ENCODE measurements around the gene SGCG. TPM values are rescaled to one million over a fixed set of nuclear protein-coding genes. Genes with fewer than 3 reads are reported as not detected.

The SGCG gene
- total RNA-seq, 1 donor from 2014 or later = 3.1 TPM

- DNase-seq (ENCODE audit: low spot score) = no peak
Observed at GRCh38 chr13:23323946-23324709, 143.3 kb downstream of the SGCG start.

DNA sequence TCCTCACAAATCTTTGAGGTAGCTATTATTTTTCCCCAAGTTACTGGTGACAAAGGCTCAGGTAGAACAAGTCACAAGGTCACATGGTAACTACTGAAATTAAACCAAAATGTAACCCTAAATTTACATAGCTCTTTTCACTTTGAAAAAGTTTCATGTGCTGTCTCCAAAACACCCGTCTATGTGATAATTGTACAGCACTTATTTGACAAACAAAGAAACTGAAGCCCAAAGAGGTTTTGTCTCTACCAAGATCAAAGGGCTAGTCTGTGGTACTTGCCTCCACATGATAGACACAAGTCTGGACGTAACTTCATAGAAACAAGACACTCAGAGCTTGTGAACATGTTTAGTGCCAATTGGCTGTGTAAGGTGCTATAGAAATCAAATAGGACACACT, 144.4 kb downstream of the SGCG start:
- peak; percentile 9 for DNase-seq (ENCODE audit: low spot score)

- DNase-seq (ENCODE audit: low spot score) = no peak
Observed at GRCh38 chr13:23330356-23330755, 149.6 kb downstream of the SGCG start.

GRCh38 chr13:23339225-23339624, 158.4 kb downstream of the SGCG start:
- DNase-seq (ENCODE audit: low spot score) = no peak

DNA sequence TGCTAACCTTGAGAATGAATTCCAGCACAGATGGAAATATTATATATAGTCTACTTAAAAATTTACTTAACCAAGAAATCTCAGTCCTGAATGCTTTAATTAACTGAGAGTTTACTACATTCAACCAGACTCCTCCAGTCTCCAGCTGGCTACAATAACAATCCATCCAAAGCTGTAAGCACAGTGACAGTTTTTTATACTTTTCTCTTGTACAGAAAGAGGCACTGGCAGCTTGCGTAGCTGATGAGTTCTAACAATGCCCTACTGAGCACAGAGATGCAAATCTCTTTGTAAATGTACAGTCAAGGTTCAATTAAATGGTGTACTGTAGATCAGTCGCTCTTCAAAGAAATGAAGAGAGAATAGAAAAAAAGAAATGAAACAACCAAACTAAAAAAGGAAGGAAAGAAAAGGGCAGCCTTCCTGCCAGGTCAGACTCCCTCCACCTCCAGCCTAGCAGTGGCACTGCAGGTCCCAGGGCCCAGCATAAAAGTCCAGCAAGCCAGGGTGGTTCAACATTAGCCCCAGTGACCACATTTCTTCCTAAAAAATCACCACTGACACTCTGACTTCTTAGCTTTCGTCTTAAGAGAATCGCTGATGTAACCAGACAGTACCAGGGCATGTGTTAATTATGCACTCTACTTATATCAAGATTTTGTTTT, 164.3 kb downstream of the SGCG start:
- DNase-seq (ENCODE audit: low spot score) = no peak

DNA sequence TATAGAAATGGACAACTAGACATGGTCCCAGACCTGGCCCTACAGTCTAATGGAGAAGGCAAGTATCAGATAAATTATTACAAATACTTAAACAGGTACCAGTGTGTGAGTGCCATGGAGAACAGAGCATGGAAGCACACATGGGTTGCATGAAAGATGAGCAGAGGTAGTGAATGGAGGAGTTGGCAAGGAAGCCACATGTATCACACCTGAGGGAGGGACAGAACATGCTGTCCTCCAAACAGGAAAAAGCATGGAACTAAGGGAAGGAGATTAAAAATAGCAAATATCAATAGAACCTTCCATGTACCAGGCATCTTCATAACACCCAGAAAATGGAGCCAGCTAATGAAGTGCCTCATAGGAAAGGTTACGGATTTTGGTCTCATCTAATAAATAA, 166.8 kb downstream of the SGCG start:
- DNase-seq (ENCODE audit: low spot score) = no peak

- DNase-seq (ENCODE audit: low spot score) = peak; percentile 85
Observed at GRCh38 chr13:23348262-23349127, 167.7 kb downstream of the SGCG start.

- no peak for DNase-seq (ENCODE audit: low spot score)
Observed at GRCh38 chr13:23349161-23349897, 168.6 kb downstream of the SGCG start.

DNA sequence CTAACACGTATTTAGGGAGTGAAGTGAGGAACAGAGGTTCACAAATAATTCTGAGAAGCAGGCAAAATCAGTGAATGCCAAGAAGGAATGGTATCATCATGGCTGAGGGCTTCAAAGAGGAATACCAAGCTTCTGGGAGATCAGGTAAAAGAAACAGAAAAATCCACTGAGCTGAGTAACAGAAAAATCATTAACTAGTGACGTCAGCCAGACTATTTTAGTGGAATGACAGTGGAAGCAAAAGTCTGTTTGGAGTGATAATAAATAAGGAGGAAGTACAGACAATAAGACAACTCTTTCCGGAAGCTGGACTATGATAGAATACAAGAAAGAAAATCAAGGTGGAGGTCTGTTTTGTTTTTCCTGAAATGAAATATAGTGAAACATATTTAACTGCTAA, 169.2 kb downstream of the SGCG start:
- DNase-seq (ENCODE audit: low spot score) = no peak

DNA sequence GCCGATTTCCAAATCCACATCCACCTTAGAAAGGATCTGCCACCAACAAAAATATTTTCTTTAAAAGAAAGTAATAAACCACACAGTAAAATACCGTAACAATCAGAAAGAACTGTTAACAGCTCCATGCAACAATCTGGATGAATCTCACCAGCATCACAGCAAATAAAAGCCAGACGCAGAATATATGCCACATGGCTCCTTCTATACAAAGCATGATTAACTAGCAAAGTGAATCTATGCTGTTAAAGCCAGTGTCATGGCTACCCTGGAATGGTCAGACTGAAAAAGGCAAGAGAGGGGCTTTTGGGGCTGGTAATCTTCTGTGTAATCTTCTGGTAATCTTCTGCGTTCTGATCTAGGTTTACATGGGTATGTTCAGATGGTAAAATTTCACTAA, 171.4 kb downstream of the SGCG start:
- no peak for DNase-seq (ENCODE audit: low spot score)

DNA sequence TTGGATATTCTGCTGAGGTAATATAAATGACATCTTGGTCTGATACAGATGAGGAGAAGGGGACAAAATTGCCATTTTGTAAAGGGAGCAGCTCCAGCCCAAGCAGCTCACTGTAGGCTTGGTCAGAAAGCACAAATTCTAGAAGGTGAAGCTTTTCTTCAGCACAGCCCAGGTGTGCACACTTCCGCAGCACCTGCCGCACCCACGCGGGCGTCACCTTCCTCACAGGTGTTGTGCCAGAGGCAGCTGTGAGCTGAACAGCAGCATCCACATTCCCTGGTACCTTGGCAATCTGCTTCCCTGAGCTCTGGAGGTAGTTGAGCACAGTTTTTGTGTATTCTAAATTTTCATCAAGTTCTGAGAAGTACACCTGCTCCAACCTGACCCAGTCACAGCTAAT, 173.7 kb downstream of the SGCG start:
- DNase-seq (ENCODE audit: low spot score) = no peak

GRCh38 chr13:23356368-23356767, 175.6 kb downstream of the SGCG start:
- DNase-seq (ENCODE audit: low spot score) = no peak

- DNase-seq (ENCODE audit: low spot score) = no peak
Observed at GRCh38 chr13:23357349-23357748, 176.6 kb downstream of the SGCG start.

DNA sequence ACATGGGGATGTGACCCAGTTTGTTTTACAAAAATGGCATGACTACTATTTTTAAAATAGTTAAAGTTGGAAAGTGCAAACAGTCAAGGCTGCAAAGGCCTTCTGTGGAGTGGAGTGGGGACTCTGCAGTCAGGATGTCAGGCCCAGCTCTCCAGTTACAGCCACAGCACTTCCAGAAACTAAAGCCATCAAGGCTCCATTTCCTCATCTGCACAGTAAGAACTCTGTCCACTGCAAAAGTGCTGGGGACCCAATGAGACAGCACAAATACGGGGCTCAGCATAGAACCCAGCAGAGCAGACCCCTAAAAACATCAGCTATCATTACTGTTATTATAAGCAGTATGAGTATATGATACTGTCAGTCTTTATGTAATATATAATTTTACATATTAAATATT, 179.1 kb downstream of the SGCG start:
- no peak for DNase-seq (ENCODE audit: low spot score)

DNA sequence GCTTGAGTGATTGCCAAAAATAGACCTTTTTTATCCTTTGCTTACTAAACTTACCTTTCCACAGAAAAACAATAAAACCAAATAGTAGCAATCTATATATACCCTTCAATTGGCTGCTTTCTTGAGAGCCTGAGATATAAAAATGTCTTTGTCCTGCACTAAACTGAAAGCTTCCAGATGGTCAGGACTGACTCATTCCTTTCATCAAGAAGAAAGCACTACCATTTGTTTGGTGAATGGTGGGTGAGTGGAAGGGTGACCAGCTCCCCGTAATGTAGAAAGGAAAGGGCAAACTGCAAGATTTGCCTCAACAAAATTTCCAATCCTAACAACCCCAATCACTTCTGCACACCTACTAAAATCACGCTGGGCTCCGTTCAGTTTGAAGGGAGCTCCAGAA, 184.9 kb downstream of the SGCG start:
- no peak for DNase-seq (ENCODE audit: low spot score)

DNA sequence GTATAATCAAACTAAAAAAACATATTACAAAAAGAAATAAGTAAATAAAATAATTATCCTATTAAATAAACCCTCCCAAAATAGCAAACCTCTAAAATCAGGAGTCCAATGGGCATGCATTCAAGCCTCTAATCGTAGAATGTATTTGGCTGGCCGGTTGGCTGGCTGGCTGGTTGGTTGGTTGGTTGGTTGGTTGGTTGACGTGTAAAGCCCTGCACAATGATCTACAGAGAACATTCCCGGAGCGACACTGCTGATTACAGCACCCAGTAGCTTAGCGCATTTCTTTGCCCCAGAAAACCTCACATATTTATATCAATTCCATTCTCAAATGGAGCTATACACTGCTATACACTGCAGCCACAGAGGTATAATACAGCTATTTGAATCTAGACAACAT, 187.1 kb downstream of the SGCG start:
- DNase-seq (ENCODE audit: low spot score) = no peak

DNA sequence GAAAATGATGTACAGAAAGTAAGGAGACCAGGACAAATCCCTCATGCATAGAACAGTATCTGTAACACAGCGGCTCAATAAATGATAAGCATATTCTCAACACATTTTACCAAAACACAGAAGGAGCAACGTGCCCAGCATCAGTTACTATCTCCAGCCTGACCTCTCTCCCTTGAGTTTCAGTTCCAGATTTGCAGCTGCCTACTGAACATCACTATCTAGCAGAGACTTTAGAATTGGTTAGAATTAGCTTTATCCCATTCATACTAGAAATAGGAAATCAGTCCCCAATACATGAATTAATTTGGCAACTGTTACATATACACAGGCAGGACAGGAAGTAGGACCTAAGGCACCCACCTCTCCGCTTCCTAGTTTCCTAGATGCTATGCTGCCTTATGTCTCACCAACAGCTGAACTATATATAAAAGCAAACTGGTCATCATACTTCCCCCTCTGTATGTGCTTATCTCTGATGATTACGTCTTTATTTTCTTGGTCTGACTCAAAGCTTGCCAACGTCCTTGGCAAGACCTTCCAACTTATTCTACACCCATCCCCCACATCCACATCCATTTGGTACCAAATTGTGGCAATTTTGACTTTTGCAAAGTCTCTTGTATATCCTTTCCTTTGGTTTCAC, 191.6 kb downstream of the SGCG start:
- no peak for DNase-seq (ENCODE audit: low spot score)

Measured in umbilical cord (tissue), 2 donors.